Uterus (tissue), 2 donors: ENCODE data around the gene C8G.

ENCODE experiments used
- CTCF ChIP-seq, 4 experiments: fragments of 200-600 bp in 2 of 4; fragments of 450-650 bp in 2 of 4; sonication (generic) in 2 of 4; IDR thresholded peaks; one replicate each; pipeline ENCODE4 v1.5.1; 2016 to 2019; ENCODE audit warnings: antibody characterized with exemption in 4 of 4, mild to moderate bottlenecking in 2 of 4, moderate library complexity in 1 of 4
- POLR2A ChIP-seq, 2 donors: fragments of 450-650 bp; IDR thresholded peaks; one replicate each; pipeline ENCODE4 v1.6.1; 2016; ENCODE audit warnings: antibody characterized with exemption in 2 of 2, mild to moderate bottlenecking in 1 of 2, moderate library complexity in 1 of 2

GRCh38 chr9:136974817-136975535 lies 29.9 kb downstream of the C8G start:
- TF ChIP-seq CTCF (IDR thresholded peaks at IDR 0.05) (no peak), POLR2A (IDR thresholded peaks at IDR 0.05) (no peak)
